Right atrium auricular region (tissue), 2 donors: ENCODE data around the gene SREK1. TPM values are rescaled to one million over a fixed set of nuclear protein-coding genes. Genes with fewer than 3 reads are reported as not detected.
"Not testable (repeated sequence)": the region's sequence is repeated elsewhere in the genome, so short reads cannot be mapped to it uniquely, and the experiment has no call there.

Source experiments
- DNase-seq: peaks from one replicate; pipeline ENCODE4 v3.0.0-alpha.2; 2019; ENCODE audit warnings: low spot score
- H3K27ac ChIP-seq, 2 donors: fragments of 200-600 bp; sonication (generic); 1 replicate in 1 of 2; 2 replicates in 1 of 2; pipeline ENCODE4 v1.5.1; 2016 to 2019
- H3K27me3 ChIP-seq, 2 donors: fragments of 200-600 bp; sonication (generic); one replicate each; pipeline versions ENCODE4 v1.5.1 to v1.6.0; 2017 to 2019
- H3K36me3 ChIP-seq: fragments of 200-600 bp; sonication (generic); one replicate; pipeline ENCODE4 v1.5.1; 2016
- H3K4me1 ChIP-seq, 2 donors: fragments of 200-600 bp; sonication (generic); one replicate each; pipeline versions ENCODE4 v1.5.1 to v1.6.0; 2017 to 2019
- H3K4me3 ChIP-seq, 2 donors: fragments of 200-600 bp; sonication (generic); 1 replicate in 1 of 2; 2 replicates in 1 of 2; pipeline ENCODE4 v1.5.1; 2017 to 2019; ENCODE audit warnings: mild to moderate bottlenecking in 1 of 2, moderate library complexity in 1 of 2
- H3K9me3 ChIP-seq, 2 donors: fragments of 200-600 bp; sonication (generic); one replicate each; pipeline ENCODE4 v1.5.1; 2019
- total RNA-seq, 2 donors: library from RNA; depleted of rRNA; stranded (reverse); fragments of >200 nt; gene quantifications; one replicate each; pipeline ENCODE4 v1.1.0, GENCODE V29; 2016
- TF ChIP-seq, protein P1 (sequence below), 2 donors: fragments of 200-600 bp; sonication (generic); IDR thresholded peaks; one replicate each; pipeline ENCODE4 v1.5.1; 2019; ENCODE audit warnings: antibody characterized with exemption in 2 of 2

The SREK1 gene
- total RNA-seq, 2 donors from 2014 or later, result 15.4 to 26.3 TPM

DNA sequence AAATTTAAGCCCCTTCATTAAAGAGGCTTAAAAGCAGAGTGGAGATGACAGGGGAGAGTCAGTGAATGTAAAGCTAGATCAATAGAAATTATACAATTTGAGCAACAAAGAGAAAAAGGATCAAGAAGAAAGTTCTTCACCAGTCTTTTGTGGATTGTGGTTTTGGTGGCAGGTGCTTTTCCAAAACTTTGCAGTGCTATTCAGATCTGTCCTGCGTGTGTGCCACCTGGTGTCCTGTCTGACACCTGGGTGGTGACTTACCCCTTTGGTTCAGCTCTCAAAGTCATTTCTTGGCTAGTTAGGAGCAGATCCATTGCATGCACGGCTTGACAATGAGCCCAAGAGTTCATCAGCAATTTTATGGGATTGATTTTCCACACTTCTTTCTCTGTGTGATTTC is 69.4 kb downstream of the SREK1 start:
- DNase-seq, result no peak
- no peaks in the 10 kb centered on the region for H3K36me3 ChIP-seq
- TF ChIP-seq, protein P1, sequence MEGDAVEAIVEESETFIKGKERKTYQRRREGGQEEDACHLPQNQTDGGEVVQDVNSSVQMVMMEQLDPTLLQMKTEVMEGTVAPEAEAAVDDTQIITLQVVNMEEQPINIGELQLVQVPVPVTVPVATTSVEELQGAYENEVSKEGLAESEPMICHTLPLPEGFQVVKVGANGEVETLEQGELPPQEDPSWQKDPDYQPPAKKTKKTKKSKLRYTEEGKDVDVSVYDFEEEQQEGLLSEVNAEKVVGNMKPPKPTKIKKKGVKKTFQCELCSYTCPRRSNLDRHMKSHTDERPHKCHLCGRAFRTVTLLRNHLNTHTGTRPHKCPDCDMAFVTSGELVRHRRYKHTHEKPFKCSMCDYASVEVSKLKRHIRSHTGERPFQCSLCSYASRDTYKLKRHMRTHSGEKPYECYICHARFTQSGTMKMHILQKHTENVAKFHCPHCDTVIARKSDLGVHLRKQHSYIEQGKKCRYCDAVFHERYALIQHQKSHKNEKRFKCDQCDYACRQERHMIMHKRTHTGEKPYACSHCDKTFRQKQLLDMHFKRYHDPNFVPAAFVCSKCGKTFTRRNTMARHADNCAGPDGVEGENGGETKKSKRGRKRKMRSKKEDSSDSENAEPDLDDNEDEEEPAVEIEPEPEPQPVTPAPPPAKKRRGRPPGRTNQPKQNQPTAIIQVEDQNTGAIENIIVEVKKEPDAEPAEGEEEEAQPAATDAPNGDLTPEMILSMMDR (IDR thresholded peaks at IDR 0.05), result no peak
- no peak overlapping the region for H3K27ac ChIP-seq
- H3K27me3 ChIP-seq, result no peaks in the 10 kb centered on the region
- H3K4me3 ChIP-seq, result no peak overlapping the region
- H3K4me1 ChIP-seq, result no peaks in the 10 kb centered on the region
- H3K9me3 ChIP-seq, result no peaks in the 10 kb centered on the region

DNA sequence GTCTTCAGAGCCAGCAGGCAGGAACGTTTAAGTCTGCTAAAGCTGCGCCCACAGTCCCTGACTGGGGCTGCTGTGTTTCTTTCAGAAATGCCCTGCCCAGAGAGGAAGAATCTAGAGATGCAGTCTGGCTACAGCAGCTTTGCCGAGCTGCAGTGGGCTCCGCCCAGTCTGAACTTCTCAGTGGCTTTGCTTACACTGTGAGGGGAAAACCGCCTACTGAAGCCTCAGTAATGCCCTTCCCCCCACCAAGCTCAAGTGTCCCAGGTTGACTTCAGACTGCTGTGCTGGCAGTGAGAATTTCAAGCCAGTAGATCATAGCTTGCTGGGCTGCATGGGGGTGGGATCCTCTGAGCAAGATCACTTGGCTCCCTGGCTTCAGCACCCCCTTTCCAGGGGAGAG is 78.4 kb downstream of the SREK1 start:
- TF ChIP-seq, protein P1 (IDR thresholded peaks at IDR 0.05), result no peak
- no peaks in the 10 kb centered on the region for H3K4me1 ChIP-seq
- no peaks in the 10 kb centered on the region for H3K36me3 ChIP-seq
- DNase-seq, result no peak
- no peak overlapping the region for H3K4me3 ChIP-seq
- H3K27me3 ChIP-seq, result no peaks in the 10 kb centered on the region
- no peak overlapping the region for H3K27ac ChIP-seq
- no peaks in the 10 kb centered on the region for H3K9me3 ChIP-seq

DNA sequence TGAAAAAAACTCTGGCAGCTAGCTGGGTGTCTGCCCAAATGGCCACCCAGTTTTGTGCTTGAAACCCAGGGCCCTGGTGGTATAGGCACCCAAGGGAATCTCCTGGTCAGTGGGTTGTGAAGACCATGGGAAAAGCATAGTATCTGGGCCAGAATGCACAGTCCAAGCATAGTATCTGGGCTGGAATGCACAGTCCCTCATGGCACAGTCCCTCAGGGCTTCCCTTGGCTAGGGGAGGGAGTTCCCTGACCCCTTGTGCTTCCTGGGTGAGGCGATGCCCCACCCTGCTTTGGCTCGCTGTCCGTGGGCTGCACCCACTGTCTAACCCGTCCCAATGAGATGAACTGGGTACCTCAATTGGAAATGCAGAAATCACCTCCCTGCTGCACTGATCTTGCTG is 78.8 kb downstream of the SREK1 start:
- H3K9me3 ChIP-seq, H3K4me1 ChIP-seq, H3K36me3 ChIP-seq, H3K27me3 ChIP-seq, H3K27ac ChIP-seq, DNase-seq, H3K4me3 ChIP-seq: not testable (repeated sequence)

DNA sequence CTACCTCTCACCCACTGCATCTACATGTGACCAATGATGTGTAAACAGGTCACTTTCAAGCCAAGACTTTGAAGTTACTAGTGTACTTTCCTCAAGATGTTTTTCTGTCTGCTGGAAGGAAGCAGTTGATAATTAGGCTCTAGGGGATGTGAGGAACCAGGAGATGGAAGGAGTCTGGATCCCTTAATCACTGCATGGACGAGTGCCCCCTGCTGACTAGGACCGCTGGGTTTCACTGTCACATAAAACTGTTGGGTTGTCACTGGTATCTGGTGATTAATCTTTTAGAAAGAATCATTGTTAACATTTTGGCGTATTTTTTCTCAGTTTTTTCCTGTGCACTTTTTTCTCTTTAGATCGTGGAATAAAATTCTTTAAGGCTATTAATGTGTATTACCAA is 79.5 kb downstream of the SREK1 start:
- H3K4me1 ChIP-seq, result no peaks in the 10 kb centered on the region
- H3K9me3 ChIP-seq, result no peaks in the 10 kb centered on the region
- DNase-seq, result no peak
- no peak overlapping the region for H3K4me3 ChIP-seq
- no peak overlapping the region for H3K27ac ChIP-seq
- TF ChIP-seq, protein P1 (IDR thresholded peaks at IDR 0.05), result no peak
- H3K36me3 ChIP-seq, result no peaks in the 10 kb centered on the region
- no peaks in the 10 kb centered on the region for H3K27me3 ChIP-seq

DNA sequence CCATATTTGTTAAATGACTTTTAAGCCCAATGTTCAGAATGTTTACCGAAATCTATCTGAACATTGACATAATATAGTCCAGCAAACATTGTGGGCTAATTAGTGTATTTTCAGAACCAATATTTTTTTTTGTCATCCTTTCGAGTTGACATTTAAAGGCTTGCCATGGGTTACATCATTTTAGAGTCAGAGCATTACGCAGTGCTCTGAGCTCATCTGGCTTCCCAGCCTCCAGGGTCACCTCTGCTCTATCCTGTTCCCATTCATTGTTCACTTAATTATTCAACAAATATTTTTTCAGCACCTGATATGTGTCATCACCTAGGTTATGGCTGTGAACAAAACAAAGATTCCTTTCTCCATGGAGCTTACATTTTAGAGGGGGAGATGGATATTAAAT is 80.2 kb downstream of the SREK1 start:
- no peaks in the 10 kb centered on the region for H3K9me3 ChIP-seq
- H3K27me3 ChIP-seq, result no peaks in the 10 kb centered on the region
- H3K4me3 ChIP-seq, result no peak overlapping the region
- no peak for DNase-seq
- H3K27ac ChIP-seq, result no peak overlapping the region
- no peaks in the 10 kb centered on the region for H3K4me1 ChIP-seq
- no peaks in the 10 kb centered on the region for H3K36me3 ChIP-seq
- TF ChIP-seq, protein P1 (IDR thresholded peaks at IDR 0.05), result no peak

- H3K4me1 ChIP-seq, result no peaks in the 10 kb centered on the region
- DNase-seq, result no peak
- H3K4me3 ChIP-seq, result no peak overlapping the region
- no peaks in the 10 kb centered on the region for H3K36me3 ChIP-seq
- H3K27me3 ChIP-seq, result no peaks in the 10 kb centered on the region
- TF ChIP-seq, protein P1 (IDR thresholded peaks at IDR 0.05), result no peak
- no peak overlapping the region for H3K27ac ChIP-seq
- H3K9me3 ChIP-seq, result no peaks in the 10 kb centered on the region
Measured at GRCh38 chr5:66224773-66225553, 80.9 kb downstream of the SREK1 start.
